PC-3 (cell line): ENCODE data around the gene SPAG4.

ENCODE experiments used
- CTCF ChIP-seq: fragments of 300-600 bp; sonication (generic); conservative IDR thresholded peaks from 2 replicates; pipeline ENCODE4 v1.5.1; 2017; ENCODE audit warnings: antibody characterized with exemption, low read depth, mild to moderate bottlenecking, low read length
- EZH2 ChIP-seq: fragments of 300-600 bp; sonication (generic); IDR thresholded peaks from one replicate; pipeline ENCODE4 v1.6.1; 2017; ENCODE audit warnings: antibody characterized with exemption, mild to moderate bottlenecking, low read length; ENCODE audit not compliant: unreplicated experiment
- EZH2phosphoT487 ChIP-seq: fragments of 300-600 bp; sonication (generic); IDR thresholded peaks from 2 replicates; pipeline ENCODE4 v1.6.1; 2018; ENCODE audit warnings: mild to moderate bottlenecking, antibody characterized with exemption, low read length, borderline replicate concordance

- TF ChIP-seq CTCF (no peak), EZH2 (no peak), EZH2phosphoT487 (no peak)
Measured at GRCh38 chr20:35599776-35600120, 15.9 kb upstream of the SPAG4 start.
